Measurements from ENCODE around the gene F10.
"Not testable (repeated sequence)": the region's sequence is repeated elsewhere in the genome, so short reads cannot be mapped to it uniquely, and the experiment has no call there.

Gene F10

GRCh38 chr13:113109151-113110047, 13.2 kb upstream of the F10 start:
- Histone ChIP-seq H3K4me3 (ENCODE audit: low read depth, low read length) (no peak overlapping the region), H3K27me3 (ENCODE audit: insufficient read depth, low read depth, severe bottlenecking) (no peaks in the 10 kb centered on the region), H3K27ac (no peak overlapping the region), H3K36me3 (no peaks in the 10 kb centered on the region), H3K9me3 (ENCODE audit: severe bottlenecking) (peaks cover 19% of the 10 kb centered on the region)
- DNase-seq = no peak
- TF ChIP-seq CTCF (IDR thresholded peaks at IDR 0.05; ENCODE audit: low read depth, low read length) = no peak

GRCh38 chr13:113110048-113110851, 12.3 kb upstream of the F10 start:
- no peak for DNase-seq
- peaks cover 19% of the 10 kb centered on the region for H3K9me3 ChIP-seq (ENCODE audit: severe bottlenecking)

GRCh38 chr13:113110852-113111315, 11.7 kb upstream of the F10 start:
- no peaks in the 10 kb centered on the region for H3K27me3 ChIP-seq (ENCODE audit: insufficient read depth, low read depth, severe bottlenecking)
- peaks cover 19% of the 10 kb centered on the region for H3K9me3 ChIP-seq (ENCODE audit: severe bottlenecking)
- no peak overlapping the region for H3K4me3 ChIP-seq (ENCODE audit: low read depth, low read length)
- TF ChIP-seq CTCF (IDR thresholded peaks at IDR 0.05; ENCODE audit: low read depth, low read length) = no peak
- H3K36me3 ChIP-seq = no peaks in the 10 kb centered on the region
- no peak for DNase-seq
- H3K27ac ChIP-seq = no peak overlapping the region

More at GRCh38 chr13:113110048-113110851, 12.3 kb upstream of the F10 start:
- Histone ChIP-seq H3K27ac (no peak overlapping the region), H3K27me3 (ENCODE audit: insufficient read depth, low read depth, severe bottlenecking) (no peaks in the 10 kb centered on the region), H3K4me3 (ENCODE audit: low read depth, low read length) (no peak overlapping the region), H3K36me3 (no peaks in the 10 kb centered on the region)
- no peak for TF ChIP-seq CTCF (IDR thresholded peaks at IDR 0.05; ENCODE audit: low read depth, low read length)

GRCh38 chr13:113111821-113112220, 10.8 kb upstream of the F10 start:
- not testable (repeated sequence) for H3K27ac ChIP-seq; H3K4me3 ChIP-seq (ENCODE audit: low read depth, low read length); H3K36me3 ChIP-seq; H3K27me3 ChIP-seq (ENCODE audit: insufficient read depth, low read depth, severe bottlenecking)
- peak; percentile 6 for DNase-seq
- peaks cover 19% of the 10 kb centered on the region for H3K9me3 ChIP-seq (ENCODE audit: severe bottlenecking)

GRCh38 chr13:113112475-113112874, 10.1 kb upstream of the F10 start:
- H3K4me3 ChIP-seq (ENCODE audit: low read depth, low read length); H3K27me3 ChIP-seq (ENCODE audit: insufficient read depth, low read depth, severe bottlenecking); H3K36me3 ChIP-seq; DNase-seq; H3K27ac ChIP-seq: not testable (repeated sequence)
- H3K9me3 ChIP-seq (ENCODE audit: severe bottlenecking) = peaks cover 19% of the 10 kb centered on the region

- Histone ChIP-seq H3K27me3 (ENCODE audit: insufficient read depth, low read depth, severe bottlenecking) (no peaks in the 10 kb centered on the region), H3K9me3 (ENCODE audit: severe bottlenecking) (peaks cover 19% of the 10 kb centered on the region), H3K4me3 (ENCODE audit: low read depth, low read length) (no peak overlapping the region), H3K27ac (no peak overlapping the region), H3K36me3 (no peaks in the 10 kb centered on the region)
- peak; percentile 5 for DNase-seq
- TF ChIP-seq CTCF (IDR thresholded peaks at IDR 0.05; ENCODE audit: low read depth, low read length) = no peak
Measured at GRCh38 chr13:113112893-113113845, 9.4 kb upstream of the F10 start.

Data from WERI-Rb-1 (cell line).